Stimulated activated CD8-positive, alpha-beta memory T cell treated with anti-CD3 and anti-CD28 coated beads, Interleukin-15, amount 100 ng/mL, for 48 hours (primary cell): ENCODE results near the gene SRCIN1.

Experiments
- DNase-seq, 2 donors: peaks; one replicate each; pipeline ENCODE4 v3.0.0-alpha.2; 2020; ENCODE audit warnings: low read depth in 2 of 2

The SRCIN1 gene

DNA sequence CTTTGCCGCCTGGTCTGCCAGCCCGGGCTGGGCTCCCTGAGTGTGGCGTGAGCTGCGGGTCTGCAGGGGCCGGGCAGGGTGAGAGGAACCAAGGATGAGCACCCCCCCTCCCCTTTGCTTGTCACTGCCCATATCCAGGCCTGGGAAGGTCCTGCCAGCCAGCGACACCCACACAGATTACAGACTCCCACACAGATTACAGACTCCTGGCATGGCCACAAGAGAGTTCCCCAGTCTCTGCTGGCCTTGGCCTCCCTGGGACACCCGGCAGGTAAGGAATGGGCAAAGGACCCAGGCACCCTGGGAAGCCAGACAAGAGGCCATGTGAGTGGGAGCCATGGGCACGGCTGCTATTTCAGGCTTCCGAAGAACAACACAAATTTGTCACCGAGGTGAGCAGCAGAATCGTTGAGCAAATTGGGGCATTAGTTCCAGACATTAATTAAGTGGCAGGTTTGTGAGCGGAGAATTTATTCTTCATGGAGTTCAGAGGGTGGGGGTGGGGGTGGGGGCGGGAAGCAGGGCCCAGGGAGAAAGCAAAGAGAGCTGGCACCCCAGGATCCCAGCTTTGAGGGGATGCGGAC, 41.4 kb downstream of the SRCIN1 start:
- DNase-seq: no peak

- DNase-seq: no peak
Measured at GRCh38 chr17:38563362-38564253, 42.1 kb downstream of the SRCIN1 start.

- DNase-seq: no peak
Measured at GRCh38 chr17:38562903-38563302, 42.8 kb downstream of the SRCIN1 start.

DNA sequence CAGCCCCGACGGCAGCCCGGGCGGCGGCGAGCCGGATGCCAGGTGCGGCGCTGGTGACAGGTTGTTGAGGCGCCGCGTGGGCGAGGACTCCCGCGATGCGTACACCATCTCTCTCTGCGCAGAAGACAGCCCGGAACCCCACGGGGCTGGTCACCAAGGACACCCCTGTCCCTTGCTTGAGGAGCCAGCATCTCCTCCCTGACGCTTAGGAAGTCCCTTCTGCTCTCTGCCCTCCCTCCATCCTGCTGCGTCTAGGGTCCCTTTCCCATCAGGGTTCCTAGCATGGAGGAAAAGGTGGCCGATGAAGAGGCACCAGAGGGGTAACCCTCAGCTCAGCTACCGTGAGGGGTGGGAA, 43.6 kb downstream of the SRCIN1 start:
- no peak for DNase-seq

DNA sequence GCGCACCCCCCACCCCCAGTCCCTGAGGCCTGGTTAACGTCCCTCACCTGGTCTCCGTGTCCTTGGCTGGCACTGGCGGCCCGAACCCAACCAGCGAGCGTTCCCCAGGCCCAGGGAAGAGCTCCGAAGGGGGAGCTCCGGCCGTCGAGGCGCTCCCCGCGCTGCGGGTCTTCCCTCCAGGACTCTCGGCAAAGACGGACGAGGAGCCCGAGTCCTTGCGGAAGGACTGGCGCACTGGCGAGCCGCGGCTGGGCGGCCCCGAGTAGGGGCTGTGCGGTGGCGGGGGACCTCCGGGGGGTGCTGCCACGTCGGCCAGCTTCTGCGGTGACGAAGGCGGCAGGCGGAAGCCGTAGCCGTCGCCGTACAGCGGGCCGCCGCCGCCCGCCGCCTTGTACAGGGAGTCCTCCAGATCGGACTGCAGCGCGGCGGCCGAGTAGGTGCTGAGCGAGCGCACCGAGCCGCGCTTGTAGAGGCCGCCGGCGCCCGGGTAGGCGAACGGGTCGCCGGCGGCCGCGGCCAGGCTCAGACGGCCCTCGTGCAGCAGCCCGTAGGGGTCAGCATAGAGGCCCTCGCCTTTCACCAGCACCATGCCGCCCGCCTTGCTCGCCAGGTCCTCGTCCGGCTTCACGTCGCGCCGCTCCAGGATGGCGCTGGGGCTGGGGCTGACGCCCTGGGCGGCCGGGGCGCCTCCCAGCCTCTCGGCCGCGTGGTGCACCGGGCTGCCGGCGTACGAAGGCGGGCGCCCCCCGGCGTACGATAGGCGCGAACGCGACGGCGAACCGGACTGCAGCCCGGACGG, 44.1 kb downstream of the SRCIN1 start:
- DNase-seq: no peak

- no peak for DNase-seq
Measured at GRCh38 chr17:38560503-38561318, 45.0 kb downstream of the SRCIN1 start.

GRCh38 chr17:38559880-38560230, 45.9 kb downstream of the SRCIN1 start:
- DNase-seq: no peak

DNA sequence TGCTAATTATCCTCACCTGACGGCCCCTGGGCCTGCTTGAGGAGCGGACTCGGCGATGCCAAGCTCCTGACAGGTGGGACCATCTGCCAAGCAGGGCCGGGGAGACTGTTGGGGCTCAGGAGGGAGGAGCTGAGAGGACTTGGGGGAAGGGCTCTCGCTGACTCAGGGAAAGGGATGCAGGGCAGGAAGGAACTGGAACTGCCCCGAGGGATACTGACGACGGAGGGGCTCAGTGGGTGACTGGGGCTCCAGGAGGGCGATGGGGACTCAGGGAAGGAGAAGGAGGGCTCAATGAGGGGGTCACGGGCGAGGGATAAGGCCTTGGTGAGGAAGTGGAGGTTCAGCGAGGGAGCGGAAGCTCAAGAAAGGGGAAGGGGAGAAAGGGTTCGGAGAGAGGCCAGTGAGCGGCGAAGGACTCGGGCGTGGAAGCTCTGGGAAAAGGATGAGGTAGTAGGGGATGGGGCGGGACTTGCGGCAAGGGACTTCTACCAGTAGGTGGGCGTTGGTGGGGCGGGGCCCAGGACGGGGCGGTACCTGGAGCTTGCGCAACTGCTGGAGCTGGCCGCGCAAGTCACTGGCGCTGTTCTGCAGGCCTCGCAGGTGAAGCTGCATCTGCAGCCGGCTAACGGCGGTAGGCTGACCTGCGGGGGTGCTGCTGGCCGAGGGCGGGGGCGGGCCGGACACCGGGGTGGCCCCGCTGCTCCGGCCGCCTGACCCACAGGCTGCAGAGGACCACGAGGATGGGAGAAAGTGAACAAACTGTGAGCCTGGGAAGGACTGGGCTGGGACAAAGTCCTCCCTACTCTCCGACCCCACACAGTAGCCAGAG, 46.5 kb downstream of the SRCIN1 start:
- peak; percentile 81 to 86 for DNase-seq

GRCh38 chr17:38558728-38559050, 47.1 kb downstream of the SRCIN1 start:
- no peak for DNase-seq

- DNase-seq: peak; percentile 84 to 86
Measured at GRCh38 chr17:38557836-38558727, 47.7 kb downstream of the SRCIN1 start.

GRCh38 chr17:38557396-38557795, 48.4 kb downstream of the SRCIN1 start:
- DNase-seq: no peak

DNA sequence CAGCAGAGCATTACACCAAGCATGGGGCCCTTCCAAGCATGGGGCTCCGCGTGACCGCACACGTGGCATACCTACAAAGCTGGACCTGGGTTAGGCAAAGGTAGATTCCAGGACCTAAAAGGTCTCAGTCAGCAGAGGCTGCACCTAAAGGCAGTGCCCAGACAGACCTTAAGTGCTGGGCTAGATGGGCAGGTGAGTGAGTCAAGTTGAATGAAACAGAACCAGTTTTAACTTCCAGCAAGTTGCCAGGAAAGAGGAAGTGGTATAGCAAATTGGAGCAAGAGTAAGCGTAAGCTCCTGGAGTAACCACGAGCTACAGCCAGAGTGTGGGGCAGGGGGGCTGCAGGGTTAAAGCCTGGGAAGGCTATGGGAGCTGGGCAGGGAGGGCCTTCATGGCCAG, 49.5 kb downstream of the SRCIN1 start:
- no peak for DNase-seq

DNA sequence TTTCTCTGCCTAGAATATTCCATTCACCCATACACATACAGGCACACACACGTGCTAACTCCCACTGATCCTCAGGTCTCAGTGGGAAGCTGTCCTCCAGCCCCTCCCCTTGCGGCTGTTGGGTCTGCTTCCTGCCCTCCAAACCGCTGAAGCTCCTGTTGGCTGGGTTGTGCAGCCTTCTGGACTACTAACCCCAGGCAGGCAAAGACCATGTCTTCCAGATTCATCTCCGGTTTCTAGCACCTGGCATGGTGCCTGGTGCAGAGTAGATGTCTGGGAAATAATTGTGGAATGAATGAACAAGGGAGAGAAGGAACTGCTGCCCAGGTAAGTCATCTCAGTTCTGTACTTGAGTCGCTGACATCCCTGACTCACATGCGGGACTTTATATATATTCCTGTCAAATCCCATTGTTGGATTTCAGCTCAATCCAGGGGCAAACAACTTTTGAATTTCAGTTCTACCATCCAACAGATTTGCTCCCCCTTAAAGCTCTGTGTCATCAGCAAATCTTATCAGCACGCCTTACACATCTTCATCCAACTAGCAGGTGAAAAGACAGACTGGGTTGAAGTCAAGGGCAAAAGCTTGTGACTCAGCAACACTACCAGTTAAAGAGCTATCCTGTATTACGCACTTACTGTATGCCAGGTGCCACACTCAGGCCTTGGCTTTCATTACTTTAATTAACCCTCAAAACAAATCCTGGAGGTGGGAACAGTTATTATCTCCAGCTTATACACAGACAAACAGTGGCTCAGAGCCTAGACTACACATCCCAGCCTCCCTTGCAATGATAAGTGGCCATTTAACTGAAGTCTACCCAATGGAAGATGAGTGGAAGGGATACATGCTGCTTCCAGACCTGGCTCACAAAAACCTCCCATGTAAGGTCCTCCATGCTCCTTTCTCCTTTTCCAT, 51.1 kb downstream of the SRCIN1 start:
- no peak for DNase-seq

DNA sequence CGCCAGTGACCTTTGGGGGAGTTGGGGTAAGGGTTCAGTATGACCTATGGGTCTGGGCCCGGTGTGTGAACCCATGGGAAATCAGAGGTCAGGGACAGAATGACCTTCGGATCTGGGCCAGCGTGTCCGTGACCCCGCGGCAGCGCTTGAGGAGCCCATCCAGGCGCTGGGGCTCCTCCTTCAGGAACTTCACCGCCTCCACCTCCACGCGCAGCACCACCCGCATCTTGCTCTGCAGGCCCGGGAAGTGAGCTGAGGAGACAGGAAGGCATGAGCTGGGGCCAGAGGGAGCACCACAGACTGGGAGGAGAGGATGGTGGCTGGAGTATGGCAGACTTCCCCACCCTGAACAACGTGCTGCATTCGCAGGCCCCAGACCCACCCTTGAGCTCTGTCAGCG, 53.4 kb downstream of the SRCIN1 start:
- no peak for DNase-seq

DNA sequence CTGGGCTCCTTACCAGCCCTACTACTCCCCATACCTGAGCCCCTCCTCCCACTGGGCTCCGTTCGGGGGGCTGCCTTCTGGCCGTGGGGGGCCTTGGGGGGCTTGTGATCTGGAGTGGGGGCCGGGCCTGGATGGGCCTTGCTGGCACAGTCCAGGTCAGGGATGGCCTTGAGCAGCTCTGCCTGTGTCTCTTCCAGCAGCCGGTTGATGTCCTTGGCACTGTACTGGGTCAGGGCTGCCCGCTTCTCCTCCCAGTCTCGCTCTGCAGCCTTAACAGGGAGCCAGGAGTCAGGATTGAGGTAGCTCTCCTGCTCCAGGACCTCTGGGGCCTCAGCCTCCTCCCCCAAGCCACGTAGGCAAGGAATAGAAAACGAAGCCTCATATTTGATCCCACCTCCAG, 54.6 kb downstream of the SRCIN1 start:
- DNase-seq: no peak

DNA sequence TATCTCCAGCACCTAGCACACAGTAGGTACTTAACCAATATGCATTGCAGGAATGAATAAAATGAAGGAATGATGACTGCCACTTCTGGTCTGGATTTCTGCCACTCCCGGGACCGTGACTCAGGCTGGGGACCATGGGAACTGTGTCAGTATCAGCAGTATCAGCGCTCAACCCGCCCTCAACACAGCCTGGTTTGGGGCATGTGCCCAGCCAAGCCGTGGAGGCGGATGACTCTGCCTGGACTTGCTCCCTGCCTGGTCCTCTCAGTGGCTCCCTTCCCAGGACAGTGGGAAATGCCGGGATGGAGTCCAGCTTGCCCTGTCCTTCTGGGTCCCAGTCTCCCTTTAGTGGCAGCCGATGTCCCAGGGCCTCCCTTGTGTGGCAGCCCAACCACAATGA, 55.1 kb downstream of the SRCIN1 start:
- no peak for DNase-seq

DNA sequence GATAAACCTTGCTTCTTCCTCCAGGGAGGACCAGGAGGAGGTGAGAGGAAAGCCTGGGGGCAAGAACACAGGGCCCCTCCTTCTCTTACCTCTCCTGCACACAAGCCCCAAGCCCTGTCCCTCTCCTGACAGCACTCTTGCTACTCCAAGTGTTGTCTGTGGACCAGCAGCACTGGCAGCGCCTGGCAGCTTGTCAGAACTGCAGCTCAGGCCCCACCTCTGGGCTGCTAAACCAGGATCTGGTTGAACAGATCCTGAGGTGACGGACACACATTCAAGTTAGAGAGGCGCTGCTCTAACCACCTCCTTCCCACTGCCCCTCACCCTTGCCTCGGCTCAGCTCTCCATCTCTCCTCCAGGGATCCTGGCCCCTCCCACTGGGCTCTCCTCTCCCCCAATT, 56.5 kb downstream of the SRCIN1 start:
- DNase-seq: no peak

DNA sequence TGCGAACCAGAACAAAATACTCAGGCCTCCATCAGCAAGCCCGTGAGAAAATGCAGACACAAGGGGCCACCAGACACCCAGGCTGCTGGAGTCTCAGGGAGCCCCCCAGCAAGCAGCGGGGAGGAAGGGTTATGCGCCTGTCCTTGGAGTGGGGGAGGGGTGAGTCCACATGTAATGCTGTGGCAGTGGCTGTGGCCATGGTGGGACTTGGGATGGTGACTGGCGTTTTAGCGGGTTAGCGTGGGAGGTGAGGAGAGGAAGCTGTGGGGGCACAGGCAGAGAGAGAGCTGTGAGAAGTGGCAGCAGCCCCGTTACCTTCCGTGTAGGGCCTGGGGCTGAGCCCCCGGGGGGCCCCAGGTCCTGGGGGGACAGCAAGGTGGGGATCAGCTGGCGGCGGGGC, 58.3 kb downstream of the SRCIN1 start:
- DNase-seq: no peak

DNA sequence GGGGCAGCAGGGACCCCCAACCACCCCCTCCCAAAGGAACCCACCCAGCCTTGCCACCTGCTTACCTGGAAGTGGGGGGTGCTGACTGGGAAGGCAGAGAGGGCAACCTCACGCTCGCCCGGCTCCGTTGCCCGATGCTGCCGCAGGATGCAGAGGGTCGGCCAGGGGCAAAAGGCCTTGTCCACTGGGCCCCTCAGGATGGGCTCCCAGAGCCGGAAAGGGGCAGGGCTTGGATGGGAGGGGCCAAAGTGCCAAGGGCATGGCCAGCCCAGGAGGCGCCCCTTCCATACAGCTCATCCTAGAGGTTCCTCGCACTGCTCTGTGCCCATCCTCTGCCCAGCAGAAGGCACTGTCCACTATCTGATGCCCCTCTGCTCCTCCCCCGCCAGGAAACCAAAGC, 59.4 kb downstream of the SRCIN1 start:
- no peak for DNase-seq
